GM18861 (cell line): Measurements from ENCODE around the gene GCK.

Experiments
- ATAC-seq: cut with Tn5 transposase; IDR thresholded peaks from one replicate; pipeline ENCODE4 v1.9.1; 2021; ENCODE audit not compliant: unreplicated experiment

GCK gene

GRCh38 chr7:44189286-44189992 lies at the start of gene GCK:
Gene GCK (minus strand): TSS chr7:44189439. CDS start chr7:44188953, 486 bp downstream.
- no peak for ATAC-seq

DNA sequence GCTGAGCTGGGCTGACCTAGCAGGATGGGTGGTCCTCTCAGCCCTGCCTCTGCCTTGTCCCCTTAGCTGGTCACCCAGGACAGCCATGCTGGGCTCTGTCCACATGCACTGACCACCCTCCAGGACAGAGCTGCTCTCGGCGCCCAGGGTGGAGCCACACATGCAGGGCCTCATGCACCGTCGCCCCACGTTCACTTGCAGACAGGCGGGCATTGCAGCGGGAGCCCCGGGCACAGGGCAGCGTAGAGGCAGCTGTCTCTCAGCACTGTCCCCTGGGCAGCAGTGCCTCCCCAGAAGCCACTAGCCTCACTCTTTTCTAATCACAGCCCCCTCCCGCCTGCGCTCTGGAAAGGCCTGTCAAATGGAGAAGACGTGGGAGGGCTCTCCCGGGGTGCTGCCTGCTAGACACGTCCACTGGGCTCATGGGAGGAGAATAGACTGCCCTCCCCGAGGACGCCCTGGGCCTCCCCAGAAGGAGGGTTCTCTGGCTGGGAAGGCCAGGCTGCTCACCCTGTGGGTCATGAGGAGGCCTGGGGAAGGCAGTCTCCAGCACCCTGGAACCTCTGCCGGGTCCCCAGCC lies 49.0 kb upstream of the GCK start:
- ATAC-seq = no peak

DNA sequence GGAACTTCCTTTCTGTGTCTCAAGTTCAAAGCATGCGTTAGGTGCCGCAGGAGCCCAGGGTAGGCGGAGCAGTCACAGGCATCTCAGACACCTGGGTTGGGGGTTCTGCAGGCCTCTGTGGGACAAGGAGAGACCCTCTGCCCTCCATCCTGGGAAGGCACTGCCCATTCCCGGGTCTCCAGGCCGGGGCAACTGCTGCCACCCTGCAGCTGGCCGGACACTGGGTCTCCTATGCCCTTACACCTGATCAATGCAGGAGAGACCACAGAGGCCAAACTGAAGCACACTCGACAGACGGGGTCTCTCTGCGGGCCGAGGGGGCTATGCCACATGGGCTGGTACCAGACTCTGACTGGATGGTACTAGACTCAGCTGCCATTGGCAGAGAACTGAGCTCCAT lies 48.5 kb upstream of the GCK start:
- ATAC-seq = no peak

DNA sequence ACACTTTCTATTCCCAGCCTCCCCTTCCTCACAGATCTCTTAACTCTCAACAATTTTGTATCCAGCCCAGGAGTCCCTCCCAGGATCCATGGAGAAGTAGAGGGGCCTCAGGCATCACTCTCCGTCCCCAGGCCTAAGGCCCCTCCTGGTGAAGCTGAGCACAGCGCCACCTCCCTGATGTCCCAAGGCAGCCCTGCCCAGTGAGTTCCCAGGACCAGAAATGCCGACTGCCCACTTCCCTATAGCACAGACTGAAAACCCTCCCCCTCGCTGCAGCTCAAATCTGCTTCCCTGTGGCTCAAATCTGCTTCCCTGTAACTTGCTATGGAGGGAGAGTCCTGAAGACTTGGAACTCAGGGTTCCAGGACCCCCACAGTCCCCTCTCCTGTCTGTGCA lies 47.1 kb upstream of the GCK start:
- ATAC-seq = no peak

DNA sequence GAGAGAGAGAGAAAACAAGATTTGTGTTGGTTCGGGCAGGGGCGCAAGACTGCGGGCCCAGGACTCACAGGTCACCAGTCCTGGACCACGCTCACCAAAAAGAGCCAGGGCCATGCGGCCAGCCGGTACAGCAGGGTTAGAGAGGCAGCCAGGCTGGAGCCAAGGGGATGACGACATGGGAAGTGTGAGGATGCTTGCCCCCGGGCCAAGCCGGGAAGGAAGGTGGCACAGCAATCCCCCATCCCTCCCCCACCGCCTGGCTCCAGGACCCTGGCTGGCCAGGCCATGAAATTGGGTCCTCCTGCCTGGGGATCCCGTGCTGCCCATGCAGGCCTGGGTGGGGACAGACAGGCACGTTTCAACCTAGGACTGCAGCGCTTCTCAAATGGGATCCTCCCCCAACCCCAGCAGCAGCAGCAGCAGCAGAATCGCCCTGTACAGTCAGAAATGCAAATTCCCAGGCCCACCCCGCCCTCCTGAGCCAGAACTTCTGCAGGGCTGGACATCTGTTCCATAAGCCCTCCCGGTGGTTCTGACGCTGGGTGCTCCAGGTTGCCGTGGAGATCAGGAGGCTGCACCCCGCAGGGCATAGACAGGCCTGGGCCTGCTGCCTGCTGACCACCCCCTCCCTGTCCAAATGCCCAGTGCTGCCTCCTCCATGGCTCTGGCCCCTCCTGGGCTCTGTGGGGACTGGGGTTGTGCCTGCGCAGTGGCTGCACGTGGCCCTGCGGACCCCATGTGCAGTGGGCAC lies 46.5 kb upstream of the GCK start:
- ATAC-seq = no peak

GRCh38 chr7:44235066-44235465 lies 45.8 kb upstream of the GCK start:
- no peak for ATAC-seq

DNA sequence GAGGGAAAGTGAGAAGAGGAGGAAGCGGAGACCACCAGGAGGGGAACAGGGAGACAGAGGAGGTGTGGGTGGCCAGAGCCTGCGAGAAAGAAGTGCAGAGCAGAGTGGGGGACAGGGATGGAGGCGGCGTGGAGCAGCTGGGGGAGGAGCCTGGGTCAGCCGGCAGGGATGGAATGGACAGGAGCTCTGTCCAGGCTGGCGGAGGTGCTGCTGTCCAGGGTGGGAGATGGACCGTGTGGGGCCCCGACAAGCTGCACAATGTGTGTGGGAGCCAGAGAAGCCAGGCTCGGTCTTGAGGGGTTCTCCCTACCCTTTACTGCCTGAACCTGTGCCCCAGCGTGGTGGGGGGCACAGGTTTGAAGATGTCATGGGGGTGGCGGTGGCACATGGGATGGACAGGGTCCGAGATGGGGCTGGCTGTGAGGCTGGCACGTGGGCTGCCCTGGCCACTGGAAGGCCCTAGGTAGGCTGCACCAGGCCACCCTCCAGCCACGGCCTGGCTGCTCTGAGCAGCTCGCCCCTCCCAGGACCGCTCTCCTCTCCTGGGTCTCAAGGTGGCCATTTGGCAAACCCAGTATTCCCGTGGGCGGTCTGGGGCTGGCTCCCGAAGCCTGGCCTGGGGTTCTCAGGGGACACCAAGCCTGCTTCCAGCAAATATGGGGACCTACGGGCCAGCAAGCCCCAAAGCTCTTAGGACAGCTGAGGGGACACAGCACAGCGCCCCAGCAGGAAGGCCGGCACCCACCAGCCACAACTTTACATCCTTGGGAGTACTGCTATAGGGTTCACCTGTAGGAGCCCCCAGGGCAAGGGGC lies 43.9 kb upstream of the GCK start:
- ATAC-seq = no peak

DNA sequence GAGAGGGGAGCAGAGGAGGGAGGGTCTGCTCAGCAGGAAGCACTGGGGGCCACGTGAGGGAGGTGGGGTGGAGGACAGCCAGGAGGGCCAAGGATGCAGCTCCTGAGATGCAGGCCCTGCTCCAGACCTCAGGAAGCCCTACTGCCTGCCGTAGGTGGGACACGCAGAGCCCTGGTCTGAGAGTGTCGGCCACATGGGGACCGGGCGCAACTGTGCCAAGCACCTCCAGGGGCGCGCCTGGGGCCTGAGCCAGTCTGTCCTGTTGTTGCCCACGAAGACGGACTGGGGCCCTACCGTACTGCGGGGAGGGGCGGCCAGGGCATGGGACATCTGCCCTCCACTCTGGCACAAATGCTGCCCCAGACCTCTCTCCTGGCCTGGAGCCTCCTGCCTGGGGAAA lies 43.2 kb upstream of the GCK start:
- ATAC-seq = no peak

DNA sequence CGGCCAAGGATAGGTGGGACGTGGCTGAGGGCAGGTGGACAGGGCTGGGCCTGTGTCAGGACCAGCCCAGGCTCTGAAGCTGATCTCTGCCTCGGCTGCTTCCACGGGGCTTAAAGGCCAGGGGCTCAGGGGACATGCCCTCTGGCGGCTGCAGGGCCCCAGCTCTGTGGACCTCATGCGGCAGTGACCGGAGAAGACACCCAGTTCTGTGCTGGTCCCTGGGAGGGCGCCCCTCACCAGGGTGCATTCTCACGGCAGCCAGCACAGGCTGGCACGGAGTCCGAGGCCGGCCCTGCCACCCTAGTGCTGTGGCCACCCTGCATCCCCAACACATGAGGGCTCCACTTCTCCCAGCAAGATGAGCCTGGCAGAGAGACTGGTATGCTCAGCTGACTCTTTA lies 41.8 kb upstream of the GCK start:
- no peak for ATAC-seq

GRCh38 chr7:44230286-44230685 lies 41.0 kb upstream of the GCK start:
- ATAC-seq = no peak

GRCh38 chr7:44229546-44230105 lies 40.4 kb upstream of the GCK start:
- ATAC-seq = no peak

- ATAC-seq = no peak
Observed at GRCh38 chr7:44228571-44229350, 39.5 kb upstream of the GCK start.

- no peak for ATAC-seq
Observed at GRCh38 chr7:44227911-44228310, 38.7 kb upstream of the GCK start.

DNA sequence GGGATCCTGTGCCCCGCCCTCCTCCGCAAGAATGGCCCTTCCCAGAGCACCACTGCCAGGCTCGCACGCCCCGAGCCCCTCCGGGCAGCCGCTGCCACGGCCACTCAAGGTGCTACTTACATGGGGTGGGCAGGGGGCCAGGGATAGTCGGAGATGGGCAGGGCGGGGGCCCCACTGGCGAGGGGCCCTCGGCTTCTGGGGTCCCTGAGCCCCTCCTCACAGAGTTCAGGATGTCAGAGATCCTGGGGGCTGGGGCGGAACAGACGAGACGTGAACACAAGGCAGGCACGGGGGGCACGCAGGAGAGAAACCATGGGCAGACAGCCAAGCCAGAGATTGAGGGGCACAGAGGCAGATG lies 37.1 kb upstream of the GCK start:
- no peak for ATAC-seq

- no peak for ATAC-seq
Observed at GRCh38 chr7:44225566-44226395, 36.5 kb upstream of the GCK start.

DNA sequence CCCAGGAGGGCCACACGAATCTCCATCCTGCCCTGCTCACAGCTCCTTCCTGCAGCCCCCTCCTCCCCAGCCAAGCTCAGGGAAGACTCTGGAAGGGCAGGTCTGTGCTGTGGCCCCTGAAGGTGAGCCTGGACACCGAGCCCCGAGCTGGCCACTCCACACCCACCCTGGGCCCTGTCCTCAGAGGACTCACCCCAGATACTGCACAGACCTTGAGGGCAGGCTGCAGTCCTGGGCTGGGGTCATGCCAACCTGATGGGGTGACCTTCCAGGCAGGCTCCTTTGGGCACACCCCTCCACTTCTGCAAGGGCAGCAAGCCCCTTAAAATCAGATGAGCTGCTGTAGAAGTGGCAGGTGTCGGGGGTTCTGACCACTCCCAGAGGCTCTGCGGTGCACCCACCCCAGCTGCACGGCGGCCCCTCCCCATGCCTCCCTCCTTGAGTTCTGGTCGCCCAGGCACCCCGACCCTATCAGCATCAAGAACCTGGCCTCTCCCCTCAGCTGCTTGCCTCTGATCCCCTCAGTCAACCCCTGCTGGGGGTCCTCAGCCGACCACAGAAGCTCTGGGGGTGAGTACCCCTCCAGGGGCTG lies 35.8 kb upstream of the GCK start:
- no peak for ATAC-seq

DNA sequence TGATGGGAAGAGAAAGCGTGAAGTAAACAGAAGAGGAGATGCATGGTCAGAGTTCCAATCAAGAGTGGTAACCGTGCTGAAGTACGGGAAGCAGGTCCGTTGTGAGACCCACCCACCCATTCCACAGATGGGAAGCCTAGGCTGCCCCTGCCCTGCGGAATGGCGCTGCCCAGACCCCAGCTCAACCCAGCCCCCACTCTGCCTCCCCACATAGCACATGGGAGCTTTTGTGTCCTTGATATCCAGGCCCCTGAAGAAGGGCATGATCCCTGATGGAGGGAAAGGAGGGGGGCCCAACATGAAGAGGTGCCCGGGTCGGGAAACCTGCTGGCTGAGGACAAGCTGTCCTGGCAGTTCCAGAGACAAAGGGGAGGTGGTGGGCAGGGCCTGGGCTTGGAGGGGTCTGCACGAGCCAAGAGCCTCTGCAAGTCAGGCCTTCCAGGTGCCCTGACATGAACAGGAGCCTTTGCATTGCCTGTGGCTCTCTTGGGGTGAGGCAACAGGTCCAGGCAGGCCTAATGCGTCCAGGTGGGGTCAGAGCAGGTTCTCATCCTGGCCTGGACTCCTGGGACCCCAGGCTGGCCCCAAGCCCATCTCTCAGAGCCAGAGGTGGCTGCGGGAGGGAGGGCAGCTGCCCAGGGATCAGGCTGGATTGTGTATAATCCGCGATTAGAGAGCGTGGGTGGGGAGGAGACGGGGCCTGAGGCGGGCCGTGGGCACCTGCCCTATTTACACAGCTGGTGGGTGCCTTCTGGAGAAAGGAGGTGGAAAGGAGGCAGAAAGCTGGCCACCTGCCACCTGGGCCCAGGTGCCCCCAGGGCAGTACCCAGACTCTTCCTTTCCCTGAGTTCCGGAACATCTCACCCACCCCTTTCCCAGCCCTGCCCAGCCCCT lies 35.1 kb upstream of the GCK start:
- ATAC-seq = no peak

- ATAC-seq = no peak
Observed at GRCh38 chr7:44223362-44224079, 34.3 kb upstream of the GCK start.
